Stimulated activated CD4-positive, alpha-beta T cell treated with anti-CD3 and anti-CD28 coated beads, Interleukin-1b, Interleukin-23, amount 100 ng/mL, for 1 hour (primary cell): ENCODE measurements around the gene SUN1.
A peak's percentile ranks its signal among the peaks of the same experiment; 100 is the strongest.

Experiments
- DNase-seq, 2 donors: peaks; one replicate each; pipeline ENCODE4 v3.0.0-alpha.2; 2020; ENCODE audit warnings: low read depth in 2 of 2

The SUN1 gene

DNA sequence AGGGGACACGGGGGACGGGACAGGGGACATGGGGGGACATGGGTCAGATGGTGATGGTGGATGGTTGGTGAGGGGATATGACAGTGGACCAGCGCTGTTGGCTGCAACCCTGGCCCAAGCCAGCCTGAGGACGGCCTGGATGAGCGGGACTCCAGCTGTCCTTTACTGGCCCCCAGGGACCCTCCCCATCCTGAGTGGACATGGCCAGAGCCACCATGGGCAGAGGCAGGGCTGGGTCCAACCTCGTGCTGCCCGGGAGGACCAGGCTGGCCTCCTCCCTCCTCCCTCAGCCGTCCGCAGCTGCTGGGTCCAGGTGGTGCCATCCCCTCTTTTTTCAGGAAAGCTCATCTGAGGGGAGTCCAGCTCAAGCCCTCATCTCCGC lies 74.5 kb downstream of the SUN1 start:
- no peak for DNase-seq

DNA sequence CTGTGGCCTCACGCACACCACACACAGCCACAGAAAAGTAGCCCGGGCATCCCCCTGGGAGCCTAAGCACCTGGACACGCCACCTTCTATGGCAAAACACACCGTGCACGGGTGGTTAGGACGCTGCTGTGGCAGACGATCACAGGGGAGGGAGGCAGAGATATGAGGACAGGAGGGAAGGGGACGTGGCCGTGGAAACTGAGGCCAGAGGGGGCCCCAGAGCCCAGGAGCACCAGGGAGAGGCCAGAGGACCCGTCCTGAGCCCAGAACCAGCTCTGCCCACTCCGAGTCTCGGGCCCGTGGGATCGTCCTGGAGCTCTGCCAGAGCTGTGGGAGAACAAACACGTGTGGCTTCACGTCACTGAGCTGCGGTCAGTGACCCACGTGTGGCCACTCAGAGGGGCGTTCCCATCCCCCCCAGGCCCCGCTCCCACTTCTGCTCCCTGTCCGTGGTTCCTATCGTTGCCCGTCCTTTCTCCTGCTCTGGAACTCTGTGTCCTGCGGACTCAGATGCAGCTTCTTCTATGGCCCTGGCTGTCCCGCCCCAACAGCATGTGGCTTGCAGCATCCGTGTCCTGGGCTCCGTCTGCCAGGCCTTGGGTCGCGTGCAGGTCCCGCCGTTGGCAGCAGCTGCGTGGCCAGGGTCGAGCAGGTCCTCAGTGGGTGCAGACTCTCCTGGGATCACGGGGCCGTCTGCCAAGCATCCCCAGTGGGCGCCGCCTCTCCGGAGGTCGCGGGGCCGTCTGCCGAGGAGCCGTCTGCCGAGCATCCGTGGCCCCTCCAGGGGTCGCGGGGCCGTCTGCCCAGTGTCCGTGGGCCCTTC lies 75.1 kb downstream of the SUN1 start:
- no peak for DNase-seq

DNA sequence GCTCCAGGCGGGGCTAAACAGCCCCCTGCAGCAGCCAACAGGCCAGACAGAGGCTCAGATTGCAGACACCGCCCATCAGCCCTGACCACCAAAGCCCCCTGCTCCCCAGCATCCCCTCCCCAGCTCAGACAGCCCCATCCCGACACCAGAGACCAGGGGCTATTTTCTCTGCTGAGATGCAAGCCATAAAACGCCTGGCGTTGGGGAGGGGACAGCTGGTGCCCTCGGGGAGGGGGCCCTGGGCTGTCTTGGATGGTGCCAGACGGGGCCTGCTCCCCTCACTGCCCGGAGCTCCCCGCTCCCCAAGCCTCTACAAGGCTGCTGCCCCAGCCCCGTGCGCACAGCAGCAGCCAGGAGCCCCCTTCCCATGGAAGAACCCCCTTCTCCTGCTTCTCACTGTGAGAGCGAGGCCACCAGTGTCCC lies 75.9 kb downstream of the SUN1 start:
- no peak for DNase-seq

DNA sequence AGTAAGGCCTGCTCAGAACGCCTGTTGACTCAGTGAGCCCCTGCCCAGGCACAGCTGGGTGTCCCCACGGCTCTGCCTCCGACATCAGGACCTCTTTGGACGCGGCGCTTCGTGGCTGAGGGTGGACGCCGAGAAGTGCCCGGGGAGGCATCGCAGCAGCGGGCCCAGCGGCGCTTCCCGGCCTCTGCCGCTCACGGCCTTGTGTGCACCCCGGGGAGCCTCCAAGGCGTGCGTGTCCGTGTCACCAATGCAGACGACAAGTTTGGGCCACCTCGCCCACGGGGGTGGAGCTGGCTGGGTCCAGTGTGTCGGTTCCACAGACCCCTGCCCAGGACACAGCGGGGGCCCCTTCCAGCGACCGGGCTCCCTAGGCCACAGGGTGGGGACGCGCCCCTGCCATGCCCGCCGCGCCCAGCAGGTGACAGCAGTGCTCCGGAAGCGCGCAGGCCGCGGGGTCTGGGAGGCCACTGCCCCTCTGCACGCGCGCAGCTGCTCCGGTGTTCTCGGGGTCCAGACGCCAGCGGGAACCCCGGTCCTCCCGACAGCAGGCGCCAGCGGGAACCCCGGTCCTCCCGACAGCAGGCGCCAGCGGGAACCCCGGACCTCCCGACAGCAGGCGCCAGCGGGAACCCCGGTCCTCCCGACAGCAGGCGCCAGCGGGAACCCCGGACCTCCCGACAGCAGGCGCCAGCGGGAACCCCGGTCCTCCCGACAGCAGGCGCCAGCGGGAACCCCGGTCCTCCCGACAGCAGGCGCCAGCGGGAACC lies 76.5 kb downstream of the SUN1 start:
- DNase-seq = peak; percentile 29 to 55

DNA sequence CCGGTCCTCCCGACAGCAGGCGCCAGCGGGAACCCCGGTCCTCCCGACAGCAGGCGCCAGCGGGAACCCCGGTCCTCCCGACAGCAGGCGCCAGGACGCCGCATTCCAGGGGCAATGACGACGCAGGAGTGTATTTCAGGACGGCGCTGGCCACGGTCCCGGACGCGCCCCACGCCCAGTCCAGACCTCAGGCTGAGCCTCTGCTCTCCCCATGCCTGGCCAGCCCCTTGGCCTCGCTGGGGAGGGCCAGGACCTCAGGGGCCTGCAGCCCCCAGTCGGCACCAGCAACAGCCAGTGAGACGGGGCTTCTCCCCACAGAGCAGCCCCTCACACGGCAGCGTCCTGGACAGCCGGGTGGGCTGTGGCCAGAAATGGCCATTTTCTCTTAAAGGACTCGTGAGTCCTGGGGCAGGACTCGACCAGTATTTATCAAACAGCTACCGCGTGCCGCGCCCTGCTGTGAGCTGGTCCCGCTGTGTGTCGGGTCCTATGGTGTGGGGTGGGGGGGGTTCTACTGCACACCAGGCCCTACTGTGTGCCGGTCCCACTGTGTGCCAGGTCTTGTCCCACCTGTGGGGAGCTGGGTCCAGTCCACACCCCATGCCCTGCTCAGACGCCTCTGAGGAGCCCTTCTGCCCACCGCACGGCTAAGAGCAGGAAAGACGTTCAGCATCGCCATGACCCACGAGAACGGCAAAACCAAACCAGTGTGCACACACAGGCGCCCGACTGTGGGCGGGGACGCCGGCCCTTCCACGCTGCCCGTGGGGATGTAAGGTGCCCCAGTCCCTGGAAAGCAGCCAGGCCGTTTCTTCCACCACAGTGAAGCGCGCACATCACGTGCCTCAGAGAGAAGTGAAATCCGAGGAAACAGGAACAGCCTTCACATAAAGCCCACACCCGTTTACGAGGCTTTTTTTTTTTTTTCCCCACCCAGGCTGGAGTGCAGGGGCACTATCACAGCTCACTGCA lies 77.4 kb downstream of the SUN1 start:
- DNase-seq = no peak

DNA sequence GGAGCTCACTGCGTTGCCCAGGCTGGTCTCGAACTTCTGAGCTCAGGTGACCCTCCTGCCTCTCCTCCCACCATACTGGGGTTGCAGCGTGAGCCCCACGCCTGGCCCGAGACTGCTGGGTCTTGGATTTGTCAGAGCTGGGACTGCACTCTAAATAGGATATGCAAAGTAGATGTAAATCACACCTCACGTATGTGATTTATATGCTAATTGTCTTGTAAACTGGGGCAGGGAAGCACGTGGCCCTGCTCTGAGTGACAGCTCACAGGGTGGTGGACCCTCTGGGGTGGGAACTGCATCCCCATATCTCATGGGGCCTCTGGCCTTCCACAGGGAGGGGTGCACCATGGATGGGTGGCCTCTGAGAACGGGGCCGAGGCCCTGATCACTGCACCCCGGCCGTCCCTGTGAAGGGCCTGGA lies 78.2 kb downstream of the SUN1 start:
- DNase-seq = no peak

DNA sequence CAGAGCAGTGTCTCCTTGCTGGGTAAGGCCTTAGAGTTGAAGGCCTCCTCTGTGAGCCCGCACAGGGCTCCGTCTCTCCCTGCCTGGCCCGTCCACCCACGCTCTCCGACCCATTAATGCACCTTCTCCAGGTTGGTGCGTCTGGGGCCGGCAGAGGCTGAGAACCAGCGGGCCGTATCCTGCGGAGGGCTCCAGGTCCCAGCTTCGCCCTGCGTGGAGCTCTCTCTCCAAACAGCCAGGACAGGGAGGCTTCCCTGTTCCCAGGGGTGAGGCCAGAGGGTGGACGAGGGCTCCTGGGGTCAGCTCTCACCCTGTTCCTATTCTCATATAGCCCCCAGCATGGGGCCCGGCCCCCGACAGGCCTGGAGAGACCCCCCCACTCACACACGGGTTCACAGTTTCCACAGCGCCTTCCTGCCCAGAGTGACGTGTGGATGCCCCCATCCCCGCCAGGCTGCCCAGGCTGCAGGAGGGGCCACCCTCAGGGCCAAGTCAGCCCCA lies 78.7 kb downstream of the SUN1 start:
- DNase-seq = no peak

DNA sequence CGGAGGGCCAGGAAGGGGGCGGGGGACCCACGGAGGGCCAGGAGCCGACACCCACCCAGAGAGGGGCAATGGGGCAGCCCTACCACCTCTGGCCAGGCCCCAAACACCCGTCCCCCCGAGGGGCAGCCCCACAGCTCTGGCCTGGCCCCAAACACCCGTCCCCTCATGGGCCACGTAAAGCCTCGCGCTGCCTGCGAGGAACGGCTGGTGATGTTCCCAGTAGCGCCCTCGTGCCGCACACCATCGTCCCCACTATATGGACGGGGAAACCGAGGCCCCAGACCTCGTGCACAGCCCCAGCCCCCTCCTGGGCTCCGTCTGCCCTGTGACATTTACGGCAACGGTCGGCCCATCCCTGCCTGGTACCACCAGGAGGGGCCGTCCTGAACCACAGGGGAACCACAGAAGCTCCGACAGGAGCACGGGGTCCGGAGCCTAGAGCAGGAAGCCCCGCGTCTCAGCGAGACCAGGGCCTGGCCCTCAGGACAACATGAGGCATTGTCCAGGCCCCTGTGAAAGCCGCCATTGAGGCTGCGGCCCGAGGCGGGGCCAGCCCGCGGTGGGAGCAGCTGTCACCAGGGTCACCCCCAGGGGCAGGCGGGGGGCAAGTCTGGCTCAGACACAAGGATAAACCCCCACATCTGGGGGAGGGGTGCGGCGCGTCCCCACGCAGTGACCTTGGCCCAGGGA lies 79.7 kb downstream of the SUN1 start:
- DNase-seq = no peak

DNA sequence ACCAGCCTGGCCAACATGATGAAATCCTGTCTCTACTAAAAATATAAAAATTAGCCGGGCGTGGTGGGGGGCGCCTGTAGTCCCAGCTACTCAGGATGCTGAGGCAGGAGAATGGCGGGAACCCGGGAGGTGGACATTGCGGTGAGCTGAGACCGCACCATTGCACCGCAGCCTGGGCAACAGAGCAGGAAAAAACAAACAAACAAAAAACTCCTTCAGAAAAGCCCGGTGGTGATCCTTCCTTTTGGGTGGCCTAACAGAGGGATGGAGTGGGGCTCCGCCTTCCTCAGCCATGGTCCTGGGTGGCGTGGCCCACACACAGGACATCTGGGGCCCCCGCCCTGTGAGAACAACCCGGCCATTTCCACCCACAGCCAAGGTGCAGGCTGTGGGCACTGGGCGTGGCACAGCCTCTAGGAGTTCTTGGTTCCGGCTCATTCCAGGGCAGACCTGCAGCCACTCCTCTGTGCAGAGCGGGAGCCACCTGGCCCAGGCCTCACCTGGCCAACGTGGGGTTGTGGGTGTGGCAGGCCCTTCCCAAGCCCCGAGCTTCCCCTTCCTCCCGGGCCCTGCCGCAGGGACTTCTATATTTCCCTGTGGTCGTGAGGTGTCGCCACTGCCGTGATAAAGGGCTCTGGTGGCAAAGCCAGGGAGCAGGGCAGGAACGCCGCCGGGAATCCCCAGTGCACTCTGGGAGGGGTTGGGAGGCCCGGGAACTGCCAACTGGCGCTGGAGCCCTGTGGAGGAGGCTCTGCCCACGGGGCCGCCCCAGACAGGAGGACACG lies 81.7 kb downstream of the SUN1 start:
- no peak for DNase-seq

DNA sequence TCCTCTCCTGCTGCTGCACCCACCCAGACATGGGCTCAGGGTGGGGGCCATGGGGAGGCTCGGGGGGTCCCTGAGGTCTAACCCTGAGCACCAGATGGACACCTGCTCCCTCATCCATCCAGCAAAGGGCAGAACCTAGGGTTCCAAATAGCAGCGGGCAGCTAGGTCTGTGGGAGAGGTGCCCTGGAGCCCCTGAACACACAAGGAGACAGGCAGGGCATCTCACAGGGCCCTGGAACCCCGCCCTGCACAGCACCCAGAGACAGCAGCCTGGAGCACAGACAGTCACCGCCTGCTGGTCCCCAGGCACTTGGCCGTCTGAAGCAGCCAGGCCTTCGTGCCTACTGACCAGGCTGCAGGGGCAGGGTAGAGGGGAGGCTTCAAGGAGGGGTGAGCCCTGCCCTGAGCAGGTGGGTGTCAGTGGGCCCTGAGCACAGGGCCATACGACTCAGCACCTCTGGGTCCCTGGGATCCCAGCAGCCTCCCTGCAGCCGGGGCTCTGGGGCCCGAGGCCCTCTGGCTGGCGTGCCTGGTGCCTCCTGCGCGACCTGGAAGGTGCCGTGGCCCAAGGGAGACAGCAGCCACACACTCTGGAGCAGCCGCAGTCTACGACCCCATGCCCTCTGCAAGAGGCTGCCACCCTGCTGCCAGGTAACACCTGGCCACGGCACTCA lies 82.4 kb downstream of the SUN1 start:
- DNase-seq = no peak

DNA sequence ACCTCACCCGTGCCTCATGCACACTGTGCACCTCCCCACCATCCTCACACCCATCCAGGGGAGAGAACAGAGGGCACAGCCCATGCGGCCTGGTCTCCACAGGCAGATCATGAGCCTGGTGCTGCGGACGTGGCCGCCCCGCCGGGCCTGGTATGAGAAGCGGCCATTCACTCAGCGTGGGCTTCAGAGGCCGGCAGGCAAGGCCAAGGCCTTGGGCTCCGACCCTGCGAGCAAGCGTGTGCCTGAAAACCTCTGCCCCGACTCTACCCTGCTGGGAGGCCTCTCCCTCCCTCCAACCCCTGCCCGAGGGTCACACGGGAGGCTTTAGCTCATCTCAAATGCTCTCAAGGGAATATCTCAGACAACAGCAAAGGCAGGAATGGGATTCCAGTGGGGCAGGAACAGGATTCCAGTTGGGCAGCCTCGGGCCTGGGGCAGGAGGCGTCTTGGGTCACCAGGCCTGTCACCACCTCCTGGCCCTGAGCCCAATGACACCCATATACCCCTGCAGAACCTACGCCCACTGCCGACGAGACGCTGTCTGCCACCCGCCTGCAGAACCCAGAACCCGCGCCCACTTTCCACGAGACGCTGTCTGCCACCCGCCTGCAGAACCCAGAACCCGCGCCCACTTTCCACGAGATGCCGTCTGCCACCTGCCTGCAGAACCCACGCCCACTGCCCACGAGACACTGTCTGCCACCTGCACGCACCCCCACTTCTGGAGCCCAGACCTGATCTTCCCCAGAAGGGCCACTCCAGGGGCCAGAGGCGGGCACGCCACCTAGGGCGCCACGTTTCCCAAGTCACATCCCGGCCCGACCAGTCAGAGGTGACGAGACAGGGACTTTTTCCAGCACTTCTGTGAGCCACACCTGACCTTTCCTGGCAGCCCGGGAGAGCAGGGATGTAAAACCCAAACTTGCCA lies 83.3 kb downstream of the SUN1 start:
- no peak for DNase-seq

DNA sequence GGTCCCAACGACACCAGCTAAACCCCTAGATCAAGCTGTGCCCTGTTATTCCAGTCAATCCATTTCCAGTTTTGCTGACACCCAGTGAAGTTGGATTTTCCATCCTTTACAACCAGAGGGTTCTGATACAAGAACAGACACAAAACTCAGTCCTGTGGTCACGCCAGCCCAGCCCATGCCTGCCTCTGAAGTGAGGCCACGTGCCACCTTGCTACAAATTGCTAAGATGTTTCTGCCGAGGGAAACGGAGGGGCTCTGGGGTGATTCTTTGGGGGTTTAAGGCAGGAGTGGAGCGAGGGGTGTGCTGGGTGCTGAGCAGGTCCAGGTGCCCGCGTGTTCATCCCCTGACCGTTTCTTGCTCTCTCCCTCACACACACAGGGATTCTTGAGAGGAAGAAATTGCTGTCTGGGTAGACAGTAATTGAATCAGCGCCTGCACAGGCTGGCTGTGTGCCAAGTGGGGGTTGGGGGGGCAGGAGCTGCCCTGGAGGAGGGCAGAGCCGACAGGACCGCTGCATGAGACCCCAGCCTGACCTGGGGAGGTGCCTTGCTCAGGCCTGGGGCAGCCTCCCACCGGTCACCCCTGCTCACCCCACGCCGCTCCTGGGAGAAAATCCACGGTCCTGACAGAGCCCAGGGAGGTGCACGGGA lies 84.1 kb downstream of the SUN1 start:
- DNase-seq = no peak

DNA sequence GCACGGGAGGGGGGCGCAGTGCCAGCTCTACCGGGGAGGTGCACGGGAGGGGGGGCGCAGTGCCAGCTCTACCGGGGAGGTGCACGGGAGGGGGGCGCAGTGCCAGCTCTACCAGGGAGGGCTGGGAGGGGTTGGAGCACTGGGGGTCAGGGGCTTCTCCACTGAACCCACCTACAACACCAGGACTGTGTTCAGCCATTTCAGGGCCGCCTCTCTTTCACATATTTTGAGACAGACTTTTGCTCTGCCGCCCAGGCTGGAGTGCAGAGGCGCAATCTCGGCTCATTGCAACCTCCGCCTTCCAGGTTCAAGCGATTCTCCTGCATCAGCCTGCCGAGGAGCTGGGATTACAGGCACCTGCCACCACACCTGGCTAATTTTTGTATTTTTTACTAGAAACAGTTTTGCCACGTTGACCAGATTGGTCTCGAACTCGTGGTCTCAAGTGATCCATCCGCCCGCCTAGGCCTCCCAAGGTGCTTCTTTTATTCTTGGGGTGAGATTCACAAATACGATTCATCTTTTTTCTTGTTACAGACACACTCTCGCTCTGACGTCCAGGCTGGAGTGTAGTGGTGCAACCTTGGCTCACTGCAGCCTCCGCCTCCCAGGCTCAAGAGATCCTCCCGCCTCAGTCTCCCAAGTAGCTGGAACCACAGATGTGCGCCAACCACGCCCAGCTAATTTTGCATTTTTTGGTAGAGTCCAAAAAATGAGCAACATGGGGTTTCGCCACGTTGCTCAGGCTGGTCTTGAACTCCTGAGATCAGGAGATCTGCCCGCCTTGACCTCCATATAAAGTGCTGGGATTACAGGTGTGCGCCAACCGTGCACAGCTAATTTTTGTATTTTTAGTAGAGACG lies 85.2 kb downstream of the SUN1 start:
- no peak for DNase-seq

DNA sequence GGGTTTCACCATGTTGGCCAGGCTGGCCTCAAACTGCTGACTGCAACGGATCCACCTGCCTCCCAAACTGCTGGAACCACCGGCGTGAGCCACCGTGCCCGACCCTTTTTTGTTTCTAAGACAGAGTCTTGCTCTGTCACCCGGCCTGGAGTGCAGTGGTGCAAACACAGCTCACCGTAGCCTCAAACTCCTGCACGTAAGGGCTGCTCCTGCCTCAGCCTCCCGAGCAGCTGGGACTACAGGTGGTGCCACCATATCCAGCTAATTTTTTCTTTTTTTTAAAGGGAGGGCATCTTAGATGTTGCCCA lies 85.8 kb downstream of the SUN1 start:
- DNase-seq = no peak

DNA sequence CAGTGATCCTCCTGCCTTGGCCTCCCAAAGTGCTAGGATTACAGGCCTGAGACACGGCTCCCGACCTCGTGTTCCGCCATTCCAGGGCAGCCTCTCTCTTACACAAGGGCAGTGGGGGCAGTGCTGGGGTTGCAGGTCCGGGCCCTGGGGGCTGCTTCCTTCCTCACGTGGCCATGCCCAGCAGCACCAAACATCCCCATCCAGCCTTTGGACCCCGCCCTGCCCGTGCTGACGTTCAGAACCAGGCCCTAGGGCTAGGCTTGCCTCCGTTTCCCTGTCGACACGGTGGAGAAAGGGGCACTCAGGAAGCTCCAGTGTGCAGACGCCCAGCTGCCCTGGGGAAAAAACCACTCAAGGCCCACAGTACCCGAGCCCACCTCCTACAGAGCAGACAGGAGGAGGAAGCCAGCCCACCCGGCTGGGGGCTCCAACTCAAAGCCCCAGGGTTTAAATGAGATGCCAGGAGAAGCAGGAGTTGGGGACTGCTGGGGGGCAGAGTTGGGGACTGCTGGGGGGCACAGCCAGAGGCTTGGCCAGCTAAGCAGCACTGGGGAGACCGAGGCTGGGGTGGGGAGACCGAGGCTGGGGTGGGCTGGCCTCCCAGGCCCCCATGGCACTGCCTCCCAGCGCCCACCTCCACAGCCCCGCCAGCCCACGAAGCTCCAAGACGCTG lies 86.3 kb downstream of the SUN1 start:
- no peak for DNase-seq

DNA sequence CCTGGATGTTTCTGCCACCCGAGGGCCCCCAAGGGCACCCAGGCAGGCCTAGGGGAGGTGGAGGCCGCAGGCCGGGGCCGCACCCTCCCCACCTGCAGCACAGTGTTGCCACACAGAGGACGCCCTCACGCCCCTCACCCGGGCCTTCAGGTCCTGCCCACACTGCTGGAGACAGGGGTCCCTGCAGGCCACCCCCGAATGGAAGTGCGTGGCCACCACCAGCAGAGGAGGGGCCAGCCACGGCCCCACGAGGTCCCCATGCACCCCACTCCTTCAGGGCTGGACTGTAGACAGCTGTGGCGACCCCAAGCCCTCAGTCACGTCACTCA lies 86.8 kb downstream of the SUN1 start:
- DNase-seq = no peak

DNA sequence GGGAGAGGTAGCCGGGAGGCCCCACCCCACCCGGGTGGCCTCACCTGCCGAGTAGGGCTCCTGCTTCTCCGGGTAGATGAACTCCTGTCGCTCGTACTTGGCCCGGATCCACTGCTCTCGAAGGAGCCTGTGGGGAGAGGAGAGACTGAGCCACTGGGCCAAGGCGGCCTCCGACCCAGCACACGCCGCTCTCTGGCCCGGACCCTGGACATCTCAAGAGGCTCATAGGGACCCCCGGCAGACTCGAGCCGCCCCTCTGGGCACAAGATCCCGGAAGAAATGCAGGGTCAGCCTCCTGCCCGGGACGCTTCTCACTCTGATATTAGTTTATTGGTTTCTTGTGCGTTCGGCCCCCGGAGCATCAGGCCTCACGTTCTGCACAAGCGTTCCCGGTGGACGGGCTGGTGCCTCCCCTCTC lies 87.7 kb downstream of the SUN1 start:
- DNase-seq = no peak
